Mucosa of rectum (tissue), 2 donors: Measurements from ENCODE around the gene ACTRT3.

Source experiments
- H3K27ac ChIP-seq, 2 donors: one replicate each; pipeline ENCODE4 v1.7.0; 2013; ENCODE audit warnings: inconsistent platforms in 2 of 2, low read depth in 2 of 2, low read length in 2 of 2
- H3K27me3 ChIP-seq, 2 donors: one replicate each; pipeline ENCODE4 v1.7.0; 2013; ENCODE audit warnings: low read length in 2 of 2; ENCODE audit not compliant: control insufficient read depth in 2 of 2, insufficient read depth in 2 of 2
- H3K36me3 ChIP-seq, 2 donors: one replicate each; pipeline ENCODE4 v1.7.0; 2013; ENCODE audit warnings: low read length in 2 of 2; ENCODE audit not compliant: control insufficient read depth in 2 of 2, insufficient read depth in 2 of 2
- H3K4me1 ChIP-seq, 2 donors: one replicate each; pipeline ENCODE4 v1.7.0; 2013; ENCODE audit warnings: low read length in 2 of 2, mild to moderate bottlenecking in 1 of 2; ENCODE audit not compliant: control insufficient read depth in 2 of 2, insufficient read depth in 2 of 2
- H3K4me3 ChIP-seq, 2 donors: one replicate each; pipeline ENCODE4 v1.7.0; 2013; ENCODE audit warnings: low read length in 2 of 2
- H3K9ac ChIP-seq, 2 donors: one replicate each; pipeline ENCODE4 v1.7.0; 2013; ENCODE audit warnings: low read length in 2 of 2, low read depth in 1 of 2, mild to moderate bottlenecking in 1 of 2
- H3K9me3 ChIP-seq, 2 donors: one replicate each; pipeline ENCODE4 v1.7.0; 2013; ENCODE audit warnings: low read length in 2 of 2; ENCODE audit not compliant: control insufficient read depth in 2 of 2
- donor health status: healthy.
- donor health status: Normal muscosa, but diverticular disease.

The ACTRT3 gene

DNA sequence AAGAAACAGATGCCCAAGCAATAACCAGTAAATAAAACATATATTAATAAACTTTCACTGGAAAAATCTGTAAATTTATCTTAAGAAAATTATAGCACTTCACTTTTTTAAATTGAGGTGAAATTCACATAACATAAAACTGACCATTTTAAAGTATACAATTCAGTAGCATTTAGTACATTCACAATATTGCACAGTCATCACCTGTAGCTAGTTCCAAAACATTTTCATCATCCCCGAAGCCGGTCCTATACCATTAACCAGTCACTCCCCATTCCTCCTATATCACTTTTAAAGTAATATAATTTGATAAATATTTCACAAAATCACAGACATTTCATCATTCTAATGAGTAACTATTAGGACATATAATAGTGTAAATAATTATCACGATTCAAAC is 35.3 kb upstream of the ACTRT3 start:
- Histone ChIP-seq H3K27me3 (no peaks in the 10 kb centered on the region), H3K4me3 (no peak overlapping the region), H3K9ac (no peak overlapping the region), H3K9me3 (no peaks in the 10 kb centered on the region), H3K4me1 (no peaks in the 10 kb centered on the region), H3K27ac (no peak overlapping the region), H3K36me3 (no peaks in the 10 kb centered on the region)

DNA sequence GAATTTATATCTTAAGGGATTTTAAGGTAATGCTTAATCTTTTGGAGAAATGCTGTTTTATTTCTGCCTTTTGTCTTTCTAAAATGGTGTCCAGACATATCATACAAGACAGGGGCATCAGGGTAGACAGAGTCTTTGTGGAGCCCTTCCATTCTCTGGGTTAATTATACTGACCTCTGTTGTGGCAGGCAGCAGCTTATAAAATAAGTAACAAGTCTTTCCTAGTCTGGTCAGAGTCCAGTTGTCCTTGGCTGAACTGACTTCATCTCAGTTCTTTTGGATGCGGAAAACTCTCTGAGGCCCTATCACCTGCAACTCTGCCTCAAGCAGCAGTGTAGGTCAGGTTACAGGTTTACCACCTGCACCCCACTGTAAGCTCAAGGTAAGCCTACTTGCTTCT is 23.0 kb upstream of the ACTRT3 start:
- H3K27ac ChIP-seq: no peak overlapping the region
- no peak overlapping the region for H3K9ac ChIP-seq
- no peak overlapping the region for H3K4me3 ChIP-seq
- no peaks in the 10 kb centered on the region for H3K4me1 ChIP-seq
- H3K36me3 ChIP-seq: peaks cover 3 to 4% of the 10 kb centered on the region in 2 donors
- H3K9me3 ChIP-seq: no peaks in the 10 kb centered on the region
- no peaks in the 10 kb centered on the region for H3K27me3 ChIP-seq

DNA sequence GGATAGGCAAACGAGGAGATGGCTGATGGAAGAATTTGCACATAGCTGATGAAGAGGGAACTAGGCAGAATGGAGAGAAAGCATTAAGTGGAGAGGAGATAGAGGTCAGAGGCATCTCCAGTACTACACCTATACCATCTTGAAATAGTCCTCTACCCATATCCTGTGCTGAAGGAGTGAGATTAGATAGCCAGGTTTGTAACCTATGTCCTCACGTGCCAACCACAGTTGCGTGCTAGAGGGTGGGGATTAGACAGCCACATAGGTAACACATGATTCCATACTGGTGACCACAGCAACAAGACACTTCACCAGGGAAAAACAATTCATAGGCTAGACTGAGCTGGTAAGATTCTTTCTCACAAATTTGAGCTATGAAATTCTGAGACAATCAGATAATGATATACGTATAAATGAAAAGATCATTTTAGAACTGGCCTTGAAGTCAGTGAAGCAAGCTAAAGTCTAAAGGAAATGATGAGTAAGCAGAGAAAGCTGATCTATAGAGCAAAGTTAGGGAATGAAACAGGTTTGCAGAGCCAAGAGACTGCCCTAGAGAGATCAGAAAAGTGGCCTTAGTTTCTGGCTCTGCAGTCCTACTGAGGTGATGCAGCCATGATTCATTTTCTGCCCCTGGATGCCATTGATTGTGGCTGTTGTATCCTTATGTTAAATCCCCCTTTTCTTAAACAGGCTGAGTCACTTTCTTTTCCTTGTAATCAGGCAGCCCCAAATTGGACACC is 21.5 kb upstream of the ACTRT3 start:
- H3K9ac ChIP-seq: no peak overlapping the region
- no peaks in the 10 kb centered on the region for H3K4me1 ChIP-seq
- H3K9me3 ChIP-seq: no peaks in the 10 kb centered on the region
- H3K27ac ChIP-seq: no peak overlapping the region
- H3K4me3 ChIP-seq: no peak overlapping the region
- H3K36me3 ChIP-seq: peaks cover 11 to 12% of the 10 kb centered on the region in 2 donors
- no peaks in the 10 kb centered on the region for H3K27me3 ChIP-seq

DNA sequence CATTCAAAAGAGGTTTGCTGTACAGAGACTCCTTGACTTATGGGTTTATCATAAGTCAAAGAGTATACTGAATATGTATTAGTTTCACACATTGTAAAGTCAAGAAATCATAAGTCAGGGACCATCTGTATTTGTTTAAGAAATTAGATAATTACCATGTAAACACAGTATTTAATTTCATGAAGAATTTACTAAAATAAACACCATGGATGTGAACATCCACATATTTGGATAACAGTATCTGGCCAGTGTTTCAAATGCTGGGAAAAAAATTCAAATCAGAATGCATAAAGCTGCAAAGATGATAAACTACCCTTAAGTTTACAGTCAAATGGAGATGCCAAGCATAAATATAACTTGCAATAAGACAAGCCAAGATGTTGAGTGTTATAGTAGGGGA is 20.9 kb upstream of the ACTRT3 start:
- Histone ChIP-seq H3K27ac (no peak overlapping the region), H3K9me3 (no peaks in the 10 kb centered on the region), H3K4me3 (no peak overlapping the region), H3K4me1 (no peaks in the 10 kb centered on the region), H3K27me3 (no peaks in the 10 kb centered on the region), H3K36me3 (peaks cover 17 to 18% of the 10 kb centered on the region in 2 donors), H3K9ac (no peak overlapping the region)

DNA sequence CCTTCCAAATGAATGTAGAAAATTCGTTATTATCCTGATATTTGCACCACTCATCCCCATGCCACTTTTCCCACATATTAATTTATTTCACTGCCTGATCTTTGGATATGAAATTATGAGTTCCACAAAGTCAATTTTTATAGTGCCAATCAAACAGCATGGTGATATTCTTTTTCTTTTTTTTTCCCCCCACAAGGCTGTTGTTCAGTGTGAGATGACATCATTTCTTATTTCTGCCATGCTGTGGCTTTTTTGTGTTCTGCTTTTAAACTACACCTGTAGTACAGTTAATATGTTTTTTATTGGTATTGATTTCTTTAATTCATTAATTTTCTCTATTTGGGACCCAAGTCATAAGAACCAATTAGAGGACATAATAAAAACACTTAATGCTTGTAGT is 18.4 kb upstream of the ACTRT3 start:
- peaks cover 26 to 33% of the 10 kb centered on the region in 2 donors for H3K36me3 ChIP-seq

DNA sequence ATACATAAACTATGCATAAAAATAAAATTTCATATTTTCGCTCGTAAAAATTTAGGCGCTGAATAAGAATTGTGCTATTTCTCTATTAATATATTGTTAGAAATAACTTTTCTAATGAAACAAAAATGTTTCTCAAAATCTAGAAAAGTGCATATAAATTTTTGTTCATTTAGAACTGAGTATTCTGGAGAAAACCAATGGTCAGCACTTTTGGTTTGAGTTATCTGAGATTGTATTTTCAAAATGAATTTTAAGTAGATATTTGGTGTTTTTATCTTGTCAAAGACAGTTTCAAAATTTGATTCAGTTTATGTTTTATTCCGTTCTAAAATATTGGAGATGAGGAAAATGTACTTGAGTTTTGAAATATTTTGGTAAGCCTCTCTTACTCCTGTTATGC is 17.8 kb upstream of the ACTRT3 start:
- no peaks in the 10 kb centered on the region for H3K27me3 ChIP-seq
- H3K9ac ChIP-seq: no peak overlapping the region
- no peak overlapping the region for H3K27ac ChIP-seq
- H3K36me3 ChIP-seq: peaks cover 30 to 39% of the 10 kb centered on the region in 2 donors
- no peaks in the 10 kb centered on the region for H3K4me1 ChIP-seq
- no peaks in the 10 kb centered on the region for H3K9me3 ChIP-seq
- H3K4me3 ChIP-seq: no peak overlapping the region

More for the DNA sequence above, 18.4 kb upstream of the ACTRT3 start:
- H3K9me3 ChIP-seq: no peaks in the 10 kb centered on the region
- H3K27ac ChIP-seq: no peak overlapping the region
- H3K9ac ChIP-seq: no peak overlapping the region
- no peak overlapping the region for H3K4me3 ChIP-seq
- H3K27me3 ChIP-seq: no peaks in the 10 kb centered on the region
- no peaks in the 10 kb centered on the region for H3K4me1 ChIP-seq

DNA sequence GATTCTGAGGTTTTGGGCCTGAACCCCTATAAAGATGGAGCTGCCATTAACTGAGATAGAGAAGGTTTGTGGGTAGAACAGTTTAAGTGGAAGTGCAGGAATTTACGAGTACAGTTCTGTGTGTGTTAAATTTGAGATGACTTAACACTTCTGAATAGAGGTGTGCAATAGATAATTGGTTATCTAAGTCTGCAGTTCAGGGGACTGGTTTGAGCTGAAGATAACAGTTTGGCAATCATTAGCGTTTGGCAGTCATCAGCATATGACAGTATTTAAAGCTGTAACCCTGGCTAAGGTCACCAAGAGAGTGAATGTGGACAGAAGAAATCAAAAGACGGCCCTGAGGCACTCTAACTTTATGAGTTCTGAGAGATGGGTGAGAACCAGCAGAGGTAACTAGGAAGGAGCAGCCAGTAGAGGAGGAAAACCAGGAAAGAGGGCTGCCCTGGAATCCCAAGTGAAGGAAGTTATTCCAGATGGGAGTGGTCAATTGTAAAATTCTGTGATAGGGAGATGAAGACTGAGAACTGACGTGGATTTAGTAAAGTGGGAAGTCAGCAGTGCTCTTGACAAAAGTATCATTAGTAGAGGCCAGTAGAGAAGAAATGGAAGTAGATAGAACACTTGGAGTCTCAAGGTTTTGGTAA is 12.0 kb upstream of the ACTRT3 start:
- Histone ChIP-seq H3K9ac (no peak overlapping the region), H3K36me3 (peaks cover 63 to 68% of the 10 kb centered on the region in 2 donors)

DNA sequence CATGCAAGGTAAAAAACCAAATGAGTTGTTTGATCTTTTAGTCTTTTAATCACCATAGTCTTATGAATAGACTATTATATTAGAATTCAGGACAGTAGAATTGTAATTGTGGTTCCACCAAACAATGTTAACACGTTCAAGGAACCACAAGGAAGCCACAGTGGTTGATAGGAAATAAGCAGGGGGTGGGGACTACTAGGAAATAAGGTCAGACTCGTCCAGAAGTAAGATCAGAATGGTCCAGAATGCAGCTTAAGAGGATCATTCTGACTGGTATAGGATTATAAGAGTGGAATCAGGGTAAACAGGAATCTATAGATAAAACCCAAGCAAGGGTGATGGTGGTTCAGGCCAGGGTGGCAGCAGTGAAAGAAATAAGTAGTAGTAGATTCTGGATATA is 11.4 kb upstream of the ACTRT3 start:
- H3K9me3 ChIP-seq: no peaks in the 10 kb centered on the region
- H3K4me1 ChIP-seq: no peaks in the 10 kb centered on the region
- H3K36me3 ChIP-seq: peaks cover 58 to 68% of the 10 kb centered on the region in 2 donors
- H3K9ac ChIP-seq: no peak overlapping the region
- no peak overlapping the region for H3K4me3 ChIP-seq
- H3K27ac ChIP-seq: no peak overlapping the region
- H3K27me3 ChIP-seq: no peaks in the 10 kb centered on the region

More for the DNA sequence above, 12.0 kb upstream of the ACTRT3 start:
- Histone ChIP-seq H3K9me3 (no peaks in the 10 kb centered on the region), H3K4me1 (no peaks in the 10 kb centered on the region), H3K4me3 (no peak overlapping the region), H3K27me3 (no peaks in the 10 kb centered on the region), H3K27ac (no peak overlapping the region)

DNA sequence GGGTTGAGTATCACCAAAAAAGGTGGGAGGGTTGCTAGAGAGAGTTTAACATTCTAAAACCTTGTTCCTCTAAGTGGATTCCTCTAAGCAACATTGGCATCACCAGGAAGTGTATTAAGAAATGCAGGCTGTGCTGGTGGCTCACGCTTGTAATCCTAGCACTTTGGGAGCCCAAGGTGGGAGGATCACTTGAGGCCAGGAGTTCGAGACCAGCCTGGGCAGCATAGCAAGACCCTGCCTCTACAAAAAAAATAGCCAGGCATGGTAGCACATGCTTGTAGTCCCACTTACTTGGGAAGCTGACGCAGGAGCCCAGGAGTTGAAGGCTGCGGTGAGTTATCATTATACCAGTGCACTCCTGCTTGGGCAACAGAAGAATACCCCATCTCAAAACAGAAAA is 8.5 kb upstream of the ACTRT3 start:
- Histone ChIP-seq H3K27ac (no peak overlapping the region), H3K9me3 (no peaks in the 10 kb centered on the region), H3K4me3 (no peak overlapping the region), H3K9ac (no peak overlapping the region), H3K27me3 (no peaks in the 10 kb centered on the region), H3K4me1 (peaks cover 11% of the 10 kb centered on the region in 2 donors), H3K36me3 (peaks cover 52 to 56% of the 10 kb centered on the region in 2 donors)

DNA sequence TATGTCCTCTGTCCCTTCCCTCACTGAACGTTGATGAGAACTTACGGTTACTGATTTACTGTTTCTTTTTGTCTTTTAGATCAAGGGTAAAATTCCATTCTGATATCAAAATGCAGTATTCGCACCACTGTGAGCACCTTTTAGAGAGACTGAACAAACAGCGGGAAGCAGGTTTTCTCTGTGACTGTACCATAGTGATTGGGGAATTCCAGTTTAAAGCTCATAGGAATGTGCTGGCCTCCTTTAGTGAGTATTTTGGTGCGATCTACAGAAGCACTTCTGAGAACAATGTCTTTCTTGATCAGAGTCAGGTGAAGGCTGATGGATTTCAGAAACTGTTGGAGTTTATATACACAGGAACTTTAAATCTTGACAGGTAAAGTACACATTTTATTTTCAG is 4.8 kb upstream of the ACTRT3 start:
- Histone ChIP-seq H3K27ac (peak overlapping the region in 1 of 2 donors; percentile 99), H3K9ac (peak overlapping the region; percentile 95 to 99), H3K4me3 (peak overlapping the region; percentile 79 to 86), H3K4me1 (peaks cover 11 to 14% of the 10 kb centered on the region in 2 donors), H3K9me3 (no peaks in the 10 kb centered on the region), H3K36me3 (peaks cover 26 to 30% of the 10 kb centered on the region in 2 donors), H3K27me3 (no peaks in the 10 kb centered on the region)
